HL-60/S4 (cell line): ENCODE results near the gene BPIFA1.

ENCODE experiments used
- in situ Hi-C: fragments of 300-500 bp; cut with MboI; formaldehyde crosslinking; loops from 2 replicates; pipeline ENCODE4 v1.14.3; 2022; ENCODE audit warnings: low sequenced_read_pairs

Gene BPIFA1

GRCh38 chr20:33239979-33240736, 4.4 kb downstream of the BPIFA1 start:
- in situ Hi-C loops: no loop called here

- in situ Hi-C loops: no loop called here
These were observed 5.1 kb downstream of the BPIFA1 start for GRCh38 chr20:33240923-33241322.

GRCh38 chr20:33242319-33243100, 6.7 kb downstream of the BPIFA1 start:
- in situ Hi-C loops: no loop called here

GRCh38 chr20:33246077-33246476, 10.3 kb downstream of the BPIFA1 start:
- in situ Hi-C loops: no loop called here

GRCh38 chr20:33249456-33249855, 13.7 kb downstream of the BPIFA1 start:
- in situ Hi-C loops: no loop called here

GRCh38 chr20:33250666-33251065, 14.9 kb downstream of the BPIFA1 start:
- in situ Hi-C loops: no loop called here

- in situ Hi-C loops: no loop called here
These were observed 15.7 kb downstream of the BPIFA1 start for GRCh38 chr20:33251496-33251895.

- in situ Hi-C loops: no loop called here
These were observed 16.7 kb downstream of the BPIFA1 start for GRCh38 chr20:33252460-33252859.

- in situ Hi-C loops: no loop called here
These were observed 19.2 kb downstream of the BPIFA1 start for GRCh38 chr20:33255005-33255404.

- in situ Hi-C loops: no loop called here
These were observed 21.4 kb downstream of the BPIFA1 start for GRCh38 chr20:33257237-33257636.

GRCh38 chr20:33259371-33259770, 23.6 kb downstream of the BPIFA1 start:
- in situ Hi-C loops: no loop called here

GRCh38 chr20:33261465-33261864, 25.7 kb downstream of the BPIFA1 start:
- in situ Hi-C loops: no loop called here

- in situ Hi-C loops: no loop called here
These were observed 26.9 kb downstream of the BPIFA1 start for GRCh38 chr20:33262658-33263065.

GRCh38 chr20:33263784-33264183, 28.0 kb downstream of the BPIFA1 start:
- in situ Hi-C loops: no loop called here

- in situ Hi-C loops: no loop called here
These were observed 31.9 kb downstream of the BPIFA1 start for GRCh38 chr20:33267701-33268100.

- in situ Hi-C loops: no loop called here
These were observed 36.5 kb downstream of the BPIFA1 start for GRCh38 chr20:33272155-33272873.

- in situ Hi-C loops: no loop called here
These were observed 37.5 kb downstream of the BPIFA1 start for GRCh38 chr20:33273117-33273851.

- in situ Hi-C loops: no loop called here
These were observed 39.4 kb downstream of the BPIFA1 start for GRCh38 chr20:33275215-33275614.

GRCh38 chr20:33275871-33276270, 40.1 kb downstream of the BPIFA1 start:
- in situ Hi-C loops: no loop called here

- in situ Hi-C loops: no loop called here
These were observed 40.7 kb downstream of the BPIFA1 start for GRCh38 chr20:33276303-33277113.
